HAP-1 (cell line): Measurements from ENCODE around the gene CIAPIN1.

Source experiments
- DNase-seq, 2 experiments: peaks; one replicate each; pipeline ENCODE4 v3.0.0-alpha.2; 2016 to 2020; ENCODE audit warnings: low spot score in 2 of 2
- H3K27me3 ChIP-seq: fragments of 250-450 bp; sonication (Bioruptor Pico); 2 replicates; pipeline ENCODE4 v1.5.1; 2020; ENCODE audit warnings: low read depth, mild to moderate bottlenecking, moderate library complexity
- H3K36me3 ChIP-seq: fragments of 250-450 bp; sonication (Bioruptor Pico); replicated peaks from 2 replicates; pipeline ENCODE4 v1.5.1; 2020; ENCODE audit warnings: mild to moderate bottlenecking
- H3K4me1 ChIP-seq: fragments of 250-450 bp; sonication (Bioruptor Pico); 2 replicates; pipeline ENCODE4 v1.5.1; 2020; ENCODE audit warnings: mild to moderate bottlenecking
- H3K4me3 ChIP-seq: fragments of 250-450 bp; sonication (Bioruptor Pico); 2 replicates; pipeline ENCODE4 v1.5.1; 2020; ENCODE audit warnings: mild to moderate bottlenecking, moderate library complexity
- H3K9me3 ChIP-seq: fragments of 250-450 bp; sonication (Bioruptor Pico); 2 replicates; pipeline ENCODE4 v1.5.1; 2020; ENCODE audit warnings: mild to moderate bottlenecking, moderate library complexity
- in situ Hi-C: fragments of 300-500 bp; cut with MboI; formaldehyde crosslinking; loops from 3 replicates; pipeline ENCODE4 v1.14.3; 2020; ENCODE audit warnings: low sequenced_read_pairs, inconsistent platforms, mixed read lengths

The CIAPIN1 gene

GRCh38 chr16:57384248-57385070 is 62.7 kb downstream of the CIAPIN1 start:
- no peak for DNase-seq
- H3K9me3 ChIP-seq, result no peaks in the 10 kb centered on the region
- no peaks in the 10 kb centered on the region for H3K36me3 ChIP-seq
- no peak overlapping the region for H3K4me3 ChIP-seq
- no peaks in the 10 kb centered on the region for H3K4me1 ChIP-seq
- no peaks in the 10 kb centered on the region; the same call in 1 of the 2 replicates for H3K27me3 ChIP-seq
- in situ Hi-C loops, result no loop called here

- in situ Hi-C loops, result no loop called here
- DNase-seq, result no peak
Measured at GRCh38 chr16:57383276-57384247, 63.6 kb downstream of the CIAPIN1 start.

GRCh38 chr16:57382535-57383275 is 64.5 kb downstream of the CIAPIN1 start:
- H3K9me3 ChIP-seq, result no peaks in the 10 kb centered on the region
- no peaks in the 10 kb centered on the region for H3K36me3 ChIP-seq
- in situ Hi-C loops, result no loop called here
- H3K4me3 ChIP-seq, result no peak overlapping the region
- H3K27me3 ChIP-seq, result no peaks in the 10 kb centered on the region
- H3K4me1 ChIP-seq, result no peaks in the 10 kb centered on the region; the same call in 1 of the 2 replicates
- no peak for DNase-seq

More at GRCh38 chr16:57383276-57384247, 63.6 kb downstream of the CIAPIN1 start:
- Histone ChIP-seq H3K9me3 (no peaks in the 10 kb centered on the region), H3K4me1 (no peaks in the 10 kb centered on the region), H3K27me3 (no peaks in the 10 kb centered on the region), H3K4me3 (no peak overlapping the region), H3K36me3 (no peaks in the 10 kb centered on the region)

- H3K4me3 ChIP-seq, result no peak overlapping the region
- in situ Hi-C loops, result no loop called here
- DNase-seq, result no peak
- no peaks in the 10 kb centered on the region for H3K36me3 ChIP-seq
- H3K4me1 ChIP-seq, result no peaks in the 10 kb centered on the region; the same call in 1 of the 2 replicates
- H3K9me3 ChIP-seq, result no peaks in the 10 kb centered on the region
- H3K27me3 ChIP-seq, result no peaks in the 10 kb centered on the region
Measured at GRCh38 chr16:57381791-57382534, 65.2 kb downstream of the CIAPIN1 start.

GRCh38 chr16:57380671-57381462 is 66.3 kb downstream of the CIAPIN1 start:
- Histone ChIP-seq H3K36me3 (no peaks in the 10 kb centered on the region), H3K4me3 (no peak overlapping the region), H3K9me3 (no peaks in the 10 kb centered on the region), H3K27me3 (no peaks in the 10 kb centered on the region), H3K4me1 (no peaks in the 10 kb centered on the region; the same call in 1 of the 2 replicates)
- DNase-seq, result no peak
- in situ Hi-C loops, result no loop called here

GRCh38 chr16:57379579-57379978 is 67.6 kb downstream of the CIAPIN1 start:
- Histone ChIP-seq H3K4me3 (no peak overlapping the region), H3K9me3 (no peaks in the 10 kb centered on the region), H3K4me1 (no peaks in the 10 kb centered on the region; the same call in 1 of the 2 replicates), H3K27me3 (no peaks in the 10 kb centered on the region), H3K36me3 (no peaks in the 10 kb centered on the region)
- in situ Hi-C loops, result no loop called here
- no peak for DNase-seq
